ENCODE results near the gene CCL1.

- TF ChIP-seq CTCF (IDR thresholded peaks at IDR 0.05), result no peak
- TF ChIP-seq POLR2A (IDR thresholded peaks at IDR 0.05), result no peak
Observed at GRCh38 chr17:34378664-34379101, 15.7 kb upstream of the CCL1 start.

Data from Peyer's patch (tissue), 4 donors.